ENCODE results near the gene YBX2. TPM values are rescaled to one million over a fixed set of nuclear protein-coding genes. Genes with fewer than 3 reads are reported as not detected.

Gene YBX2
- total RNA-seq, 1 donor from 2014 or later: 4.3 TPM

- H3K27me3 Mint-ChIP-seq: peaks cover 49% of the 10 kb centered on the region
These were observed 3.8 kb downstream of the YBX2 start for GRCh38 chr17:7290685-7291084.

GRCh38 chr17:7290166-7290565, 4.3 kb downstream of the YBX2 start:
- Mint-ChIP-seq H3K9me3 (ENCODE audit: low read depth) (no peaks in the 10 kb centered on the region), H3K27ac (no peak overlapping the region), H3K36me3 (ENCODE audit: insufficient read depth) (no peaks in the 10 kb centered on the region), H3K27me3 (peaks cover 44% of the 10 kb centered on the region), H3K4me1 (ENCODE audit: low read depth) (peaks cover 4% of the 10 kb centered on the region), H3K4me3 (ENCODE audit: low read depth) (no peak overlapping the region)
- no peak for TF ChIP-seq CTCF (IDR thresholded peaks at IDR 0.05; ENCODE audit: unreplicated experiment)
- no peak for DNase-seq (ENCODE audit: low spot score, unreplicated experiment)

More at GRCh38 chr17:7290685-7291084, 3.8 kb downstream of the YBX2 start:
- no peaks in the 10 kb centered on the region for H3K9me3 Mint-ChIP-seq (ENCODE audit: low read depth)
- no peak for DNase-seq (ENCODE audit: low spot score, unreplicated experiment)
- no peak for TF ChIP-seq CTCF (IDR thresholded peaks at IDR 0.05; ENCODE audit: unreplicated experiment)
- no peaks in the 10 kb centered on the region for H3K36me3 Mint-ChIP-seq (ENCODE audit: insufficient read depth)
- H3K4me1 Mint-ChIP-seq (ENCODE audit: low read depth): peaks cover 7% of the 10 kb centered on the region
- H3K4me3 Mint-ChIP-seq (ENCODE audit: low read depth): no peak overlapping the region
- no peak overlapping the region for H3K27ac Mint-ChIP-seq

GRCh38 chr17:7289256-7290032, 5.0 kb downstream of the YBX2 start:
- H3K9me3 Mint-ChIP-seq (ENCODE audit: low read depth): no peaks in the 10 kb centered on the region
- DNase-seq (ENCODE audit: low spot score, unreplicated experiment): no peak
- H3K36me3 Mint-ChIP-seq (ENCODE audit: insufficient read depth): no peaks in the 10 kb centered on the region
- no peak overlapping the region for H3K27ac Mint-ChIP-seq
- peaks cover 40% of the 10 kb centered on the region for H3K27me3 Mint-ChIP-seq
- peaks cover 2% of the 10 kb centered on the region for H3K4me1 Mint-ChIP-seq (ENCODE audit: low read depth)
- H3K4me3 Mint-ChIP-seq (ENCODE audit: low read depth): no peak overlapping the region
- TF ChIP-seq CTCF (IDR thresholded peaks at IDR 0.05; ENCODE audit: unreplicated experiment): no peak

GRCh38 chr17:7285679-7286078, 8.8 kb downstream of the YBX2 start:
- Mint-ChIP-seq H3K27me3 (peaks cover 30% of the 10 kb centered on the region), H3K36me3 (ENCODE audit: insufficient read depth) (no peaks in the 10 kb centered on the region), H3K27ac (no peak overlapping the region), H3K4me1 (ENCODE audit: low read depth) (peaks cover 2% of the 10 kb centered on the region), H3K9me3 (ENCODE audit: low read depth) (no peaks in the 10 kb centered on the region), H3K4me3 (ENCODE audit: low read depth) (no peak overlapping the region)
- no peak for TF ChIP-seq CTCF (IDR thresholded peaks at IDR 0.05; ENCODE audit: unreplicated experiment)
- DNase-seq (ENCODE audit: low spot score, unreplicated experiment): no peak

GRCh38 chr17:7284911-7285310, 9.5 kb downstream of the YBX2 start:
- no peak for TF ChIP-seq CTCF (IDR thresholded peaks at IDR 0.05; ENCODE audit: unreplicated experiment)
- Mint-ChIP-seq H3K4me1 (ENCODE audit: low read depth) (peaks cover 6% of the 10 kb centered on the region), H3K27me3 (peaks cover 30% of the 10 kb centered on the region), H3K4me3 (ENCODE audit: low read depth) (no peak overlapping the region), H3K9me3 (ENCODE audit: low read depth) (no peaks in the 10 kb centered on the region), H3K27ac (no peak overlapping the region), H3K36me3 (ENCODE audit: insufficient read depth) (no peaks in the 10 kb centered on the region)
- DNase-seq (ENCODE audit: low spot score, unreplicated experiment): no peak
